HCT116 (cell line): ENCODE results near the gene CFAP300. TPM values are rescaled to one million over a fixed set of nuclear protein-coding genes. Genes with fewer than 3 reads are reported as not detected.

ENCODE experiments used
- ATAC-seq: fragments of 200-7000 bp; cut with Tn5 transposase; 2 replicates; pipeline ENCODE4 v1.9.1; 2020; ENCODE audit warnings: mild to moderate bottlenecking, moderate library complexity
- BruUV-seq: library from RNA; stranded (reverse); fragments of 400-500 nt; replicated peaks from 2 replicates; lab custom pipeline; 2021; lab: Mats Ljungman, UMichigan
- CTCF ChIA-PET: fragments of 300-600 bp; sonication (Branson Sonifier 250); formaldehyde crosslinking; loops from one replicate; lab custom pipeline; 2021; ENCODE audit warnings: antibody characterized with exemption; lab: Charles Lee
- POLR2A ChIA-PET: fragments of 300-600, 350-600 bp; sonication (Branson Sonifier 250); formaldehyde crosslinking; loops from one replicate; lab custom pipeline; 2021; ENCODE audit warnings: antibody characterized with exemption; lab: Charles Lee
- RAD21 ChIA-PET, 2 experiments: fragments of 300-600 bp; sonication (Branson Sonifier 250); formaldehyde crosslinking; loops; one replicate each; lab custom pipeline; 2023; ENCODE audit warnings: low total read pairs in 2 of 2; ENCODE audit not compliant: uncharacterized antibody in 2 of 2, unreplicated experiment in 2 of 2, low non-redundant PET in 1 of 2; lab: Charles Lee
- DNase-seq: peaks from one replicate; pipeline ENCODE4 v3.0.0-alpha.2; 2010; ENCODE audit warnings: low read depth, low spot score
- H2AFZ ChIP-seq: fragments of 200-600 bp; shearing (Covaris generic), sonication (generic); 2 replicates; pipeline ENCODE4 v1.6.1; 2017; ENCODE audit warnings: low read depth, mixed run types, mixed read lengths, antibody characterized with exemption, low read length; ENCODE audit not compliant: poor library complexity, severe bottlenecking
- H3K27ac ChIP-seq: 2 replicates; pipeline ENCODE4 v1.5.1; 2012; ENCODE audit warnings: low read depth, low read length
- H3K27me3 ChIP-seq: fragments of 200-600 bp; sonication (generic); 2 replicates; pipeline ENCODE4 v1.6.1; 2016; ENCODE audit warnings: mixed run types, low read length, mixed read lengths; ENCODE audit not compliant: insufficient read depth
- H3K36me3 ChIP-seq, 2 experiments: fragments of 200-500 bp in 1 of 2; fragments of 200-600 bp in 1 of 2; sonication (Bioruptor generic) in 1 of 2; sonication (generic) in 1 of 2; 2 replicates each; pipeline versions ENCODE4 v1.5.1 to v1.6.1; 2014 to 2016; ENCODE audit warnings: low read length in 2 of 2, inconsistent platforms in 1 of 2, mixed read lengths in 1 of 2, mixed run types in 1 of 2; ENCODE audit not compliant: insufficient read depth in 2 of 2, control insufficient read depth in 1 of 2
- H3K4me1 ChIP-seq, 2 experiments: fragments of 200-600 bp in 1 of 2; sonication (generic) in 1 of 2; 2 replicates each; pipeline versions ENCODE4 v1.5.1 to v1.6.1; 2012 to 2017; ENCODE audit warnings: low read length in 2 of 2, inconsistent platforms in 1 of 2, mild to moderate bottlenecking in 1 of 2, mixed read lengths in 1 of 2, mixed run types in 1 of 2, moderate library complexity in 1 of 2; ENCODE audit not compliant: insufficient read depth in 2 of 2, control insufficient read depth in 1 of 2
- H3K4me2 ChIP-seq: fragments of 200-600 bp; sonication (generic); 2 replicates; pipeline ENCODE4 v1.6.1; 2017; ENCODE audit warnings: mixed run types, low read length, mixed read lengths
- H3K4me3 ChIP-seq, 2 experiments: fragments of 200-600 bp in 1 of 2; sonication (generic) in 1 of 2; replicated peaks in 1 of 2; 2 replicates each; pipeline ENCODE4 v1.5.1; 2011 to 2016; ENCODE audit warnings: low read length in 2 of 2, control low read depth in 1 of 2, low read depth in 1 of 2, mild to moderate bottlenecking in 1 of 2, mixed read lengths in 1 of 2, mixed run types in 1 of 2
- H3K79me2 ChIP-seq: fragments of 200-600 bp; sonication (generic); 2 replicates; pipeline ENCODE4 v1.6.1; 2017; ENCODE audit warnings: mild to moderate bottlenecking, mixed run types, low read length, moderate library complexity, mixed read lengths; ENCODE audit not compliant: insufficient read depth
- H3K9ac ChIP-seq: fragments of 200-600 bp; sonication (generic); 2 replicates; pipeline ENCODE4 v1.6.1; 2016; ENCODE audit warnings: low read length, mixed read lengths
- H3K9me2 ChIP-seq: fragments of 200-600 bp; sonication (generic), shearing (Covaris generic); 2 replicates; pipeline ENCODE4 v1.6.1; 2017; ENCODE audit warnings: mixed run types, mild to moderate bottlenecking, moderate library complexity; ENCODE audit not compliant: insufficient read depth
- H3K9me3 ChIP-seq, 2 experiments: fragments of 200-500 bp in 1 of 2; fragments of 200-600 bp in 1 of 2; sonication (Bioruptor generic) in 1 of 2; sonication (generic) in 1 of 2; 2 replicates each; pipeline ENCODE4 v1.6.1; 2014 to 2017; ENCODE audit warnings: low read length in 2 of 2, mixed read lengths in 2 of 2, inconsistent platforms in 1 of 2, low read depth in 1 of 2, mild to moderate bottlenecking in 1 of 2, mixed run types in 1 of 2, moderate library complexity in 1 of 2; ENCODE audit not compliant: control insufficient read depth in 1 of 2, insufficient read depth in 1 of 2
- H4K20me1 ChIP-seq: fragments of 200-600 bp; sonication (generic), shearing (Covaris generic); 2 replicates; pipeline ENCODE4 v1.6.1; 2017; ENCODE audit warnings: mixed run types, mild to moderate bottlenecking, moderate library complexity; ENCODE audit not compliant: insufficient read depth
- CEBPB ChIP-seq: IDR thresholded peaks from 2 replicates; pipeline ENCODE4 v1.6.1; 2012; ENCODE audit warnings: low read depth
- CTCF ChIP-seq, 3 experiments: fragments of 200-600 bp in 1 of 3; sonication (generic) in 1 of 3; IDR thresholded peaks in 2 of 3; conservative IDR thresholded peaks in 1 of 3; 2 replicates each; pipeline ENCODE4 v1.5.1; 2012 to 2017; ENCODE audit warnings: low read depth in 2 of 3, low read length in 2 of 3, antibody characterized with exemption in 1 of 3, borderline replicate concordance in 1 of 3, control low read depth in 1 of 3, mild to moderate bottlenecking in 1 of 3, mixed read lengths in 1 of 3, mixed run types in 1 of 3, moderate library complexity in 1 of 3; ENCODE audit not compliant: insufficient read depth in 1 of 3
- ELF1 ChIP-seq: IDR thresholded peaks from 2 replicates; pipeline ENCODE4 v1.6.1; 2012; ENCODE audit warnings: low read depth, borderline replicate concordance
- RAD21 ChIP-seq: IDR thresholded peaks from 2 replicates; pipeline ENCODE4 v1.6.1; 2012; ENCODE audit warnings: low read depth, mild to moderate bottlenecking
- TCF7L2 ChIP-seq: IDR thresholded peaks from 2 replicates; pipeline ENCODE4 v1.7.0; 2011; ENCODE audit warnings: borderline replicate concordance, inconsistent platforms; ENCODE audit not compliant: insufficient read depth, insufficient read length; ENCODE audit errors: extremely low read depth
- intact Hi-C: fragments of 100-400 bp; cut with micrococcal nuclease; formaldehyde crosslinking; loops from 2 replicates; pipeline ENCODE4 v1.10.0; 2022
- total RNA-seq: library from RNA; stranded (reverse); gene quantifications from one replicate; pipeline ENCODE4 v1.2.1, GENCODE V29; 2021; ENCODE audit not compliant: unreplicated experiment

The CFAP300 gene
- total RNA-seq, 1 experiment from 2014 or later, result not detected

GRCh38 chr11:102006835-102007566 is 40.2 kb upstream of the CFAP300 start:
- ChIA-PET POLR2A (interaction anchor here (1.2 to 2.8 kb wide), 3 partner anchors 140 to 154 kb away, joined by 3 to 28 read pairs (median 3); no protein-coding TSS in a partner anchor), CTCF (interaction anchor here (0.7 to 7.4 kb wide), 27 partner anchors 8 to 659 kb away, joined by 3 to 195 read pairs (median 5); partner anchors contain the start of gene CEP126)
- DNase-seq, result no peak
- intact Hi-C loops, result loop anchor here (1.0 to 5.0 kb wide), 3 partner anchors 147 to 550 kb away; no protein-coding TSS in a partner anchor
- no TSS peak for BruUV-seq
- no peak overlapping the region for H3K9ac ChIP-seq
- H4K20me1 ChIP-seq, result no peaks in the 10 kb centered on the region
- H3K27me3 ChIP-seq, result no peaks in the 10 kb centered on the region
- H3K4me1 ChIP-seq, result peaks cover 20 to 31% of the 10 kb centered on the region in 2 experiments
- H3K79me2 ChIP-seq, result no peaks in the 10 kb centered on the region
- no peak overlapping the region for H3K27ac ChIP-seq
- TF ChIP-seq CEBPB (0 out of 2 replicates have a peak, but pooled peaks have one; percentile 24), ELF1 (no peak)
- TF ChIP-seq, all 23 proteins: peak for 1
- Histone ChIP-seq H2AFZ (no peak overlapping the region), H3K9me3 (no peaks in the 10 kb centered on the region), H3K4me3 (no peak overlapping the region), H3K36me3 (no peaks in the 10 kb centered on the region), H3K4me2 (peak overlapping the region; percentile 41), H3K9me2 (no peaks in the 10 kb centered on the region)
- ATAC-seq, result no peak
- RAD21 ChIA-PET, result interaction anchor here (0.8 to 1.8 kb wide), 5 partner anchors 92 to 146 kb away, joined by 3 to 21 read pairs (median 3); partner anchors contain the start of gene CEP126 (in 1 of the 2)

- Histone ChIP-seq H3K9me2 (no peaks in the 10 kb centered on the region), H4K20me1 (no peaks in the 10 kb centered on the region), H3K27me3 (no peaks in the 10 kb centered on the region), H3K36me3 (no peaks in the 10 kb centered on the region), H3K4me2 (peak overlapping the region; percentile 41), H3K9me3 (no peaks in the 10 kb centered on the region), H3K4me3 (no peak overlapping the region), H3K27ac (no peak overlapping the region), H2AFZ (peak overlapping the region; percentile 52), H3K9ac (no peak overlapping the region), H3K4me1 (peaks cover 20 to 31% of the 10 kb centered on the region in 2 experiments), H3K79me2 (no peaks in the 10 kb centered on the region)
- ATAC-seq, result peak; percentile 41; the same call in 1 of the 2 replicates
- ChIA-PET POLR2A (interaction anchor here (1.2 to 2.8 kb wide), 3 partner anchors 141 to 155 kb away, joined by 3 to 28 read pairs (median 3); no protein-coding TSS in a partner anchor), CTCF (interaction anchor here (0.7 to 7.4 kb wide), 26 partner anchors 8 to 658 kb away, joined by 3 to 195 read pairs (median 5); partner anchors contain the start of gene CEP126), RAD21 (interaction anchor here (0.8 to 1.8 kb wide), 6 partner anchors 93 to 156 kb away, joined by 3 to 21 read pairs (median 3); partner anchors contain the start of gene CEP126 (in 1 of the 2))
- peak; percentile 57 for DNase-seq
- intact Hi-C loops, result loop anchor here (1.0 to 5.0 kb wide), 3 partner anchors 148 to 551 kb away; no protein-coding TSS in a partner anchor
- no TSS peak for BruUV-seq
- TF ChIP-seq CTCF (IDR thresholded peaks at IDR 0.05 in 2 of 3, conservative IDR thresholded peaks at IDR 0.05 in 1 of 3; ENCODE audit: borderline replicate concordance in 1 of 3, insufficient read depth in 1 of 3, low read depth in 2 of 3, low read length in 2 of 3) (peak; percentile 21 to 77 (median 49); a peak in 4 of 6 replicates), TCF7L2 (no peak), RAD21 (peak; percentile 80)
These were observed 39.4 kb upstream of the CFAP300 start for GRCh38 chr11:102007567-102008437.
